ENCODE measurements around the gene CNTN4.
"Not testable (repeated sequence)": the region's sequence is repeated elsewhere in the genome, so short reads cannot be mapped to it uniquely, and the experiment has no call there.

Gene CNTN4

DNA sequence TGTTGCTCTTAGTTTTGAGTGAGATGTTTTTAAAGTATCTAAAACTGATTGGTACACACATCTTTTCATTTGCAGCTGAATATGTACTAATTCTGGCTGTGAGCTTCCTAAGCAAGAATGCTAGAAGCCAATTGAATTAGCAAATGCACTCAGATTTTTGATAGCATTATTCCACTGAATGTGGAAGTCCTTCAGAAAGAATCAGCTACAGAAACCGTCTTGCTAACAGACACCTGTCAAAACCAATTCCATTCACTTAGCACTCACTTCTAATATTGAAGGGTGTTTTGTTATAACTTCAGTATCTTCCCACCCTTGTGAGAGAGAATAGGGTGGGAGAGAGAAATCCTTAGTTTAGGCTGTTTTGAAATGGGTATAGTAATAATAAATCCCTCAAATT, 693.8 kb downstream of the CNTN4 start:
- no peak for DNase-seq (ENCODE audit: low read depth)

DNA sequence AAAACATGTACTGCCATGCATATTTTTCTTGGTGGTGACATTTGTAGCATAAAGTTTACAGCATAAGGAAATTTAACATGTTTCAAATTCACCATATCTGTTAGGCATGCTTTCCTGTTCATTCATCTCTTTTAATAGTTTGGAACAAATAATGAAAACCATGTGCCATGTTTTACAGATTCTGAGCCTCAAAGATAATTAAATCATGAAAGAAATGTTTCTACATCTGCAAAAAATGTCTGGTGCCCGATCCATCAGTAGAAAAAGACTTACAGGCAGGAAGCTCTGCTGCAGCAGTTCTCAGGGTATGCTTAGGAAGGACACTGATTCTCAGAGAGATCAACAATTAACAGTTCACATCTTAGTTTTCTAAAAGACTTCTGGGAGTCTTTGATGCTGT, 695.3 kb downstream of the CNTN4 start:
- DNase-seq (ENCODE audit: low read depth), result no peak

DNA sequence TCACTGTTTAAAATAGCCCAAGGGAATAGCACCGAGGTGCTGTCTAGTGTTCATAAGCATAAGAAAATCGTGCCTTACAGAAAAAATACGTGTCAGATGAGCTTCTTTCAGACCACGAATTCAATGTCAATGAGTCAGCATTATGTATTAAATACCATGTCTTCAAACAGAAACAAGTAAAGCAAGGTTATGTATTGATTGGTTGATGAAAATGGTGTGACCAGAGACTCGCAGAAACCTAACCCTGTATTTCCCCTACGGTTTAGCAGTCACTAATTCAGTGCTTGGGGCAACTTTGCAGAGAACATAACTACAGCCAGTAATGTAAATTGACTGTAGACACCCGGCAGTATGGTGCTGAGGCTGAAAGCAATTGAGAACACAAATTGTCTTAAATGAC, 703.8 kb downstream of the CNTN4 start:
- DNase-seq (ENCODE audit: low read depth), result no peak

DNA sequence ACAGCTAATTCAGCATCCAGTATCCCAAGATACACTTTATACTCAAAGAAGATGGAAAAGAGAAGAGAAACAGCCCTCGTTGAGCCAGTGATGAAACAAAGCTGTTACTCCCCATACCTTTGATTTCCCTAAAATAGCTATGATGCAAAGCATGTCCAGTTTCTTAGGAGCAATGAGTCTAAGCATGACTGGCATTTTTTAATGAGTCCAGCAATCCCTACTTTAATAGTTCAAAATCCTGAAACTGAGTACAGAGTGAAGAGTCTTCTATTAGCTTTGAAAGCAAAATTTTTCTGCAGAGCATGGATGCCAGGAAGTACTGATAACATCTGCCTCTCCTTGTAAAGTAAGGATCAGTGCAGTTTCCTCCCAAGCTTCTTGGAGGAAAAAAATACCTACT, 708.8 kb downstream of the CNTN4 start:
- no peak for DNase-seq (ENCODE audit: low read depth)

DNA sequence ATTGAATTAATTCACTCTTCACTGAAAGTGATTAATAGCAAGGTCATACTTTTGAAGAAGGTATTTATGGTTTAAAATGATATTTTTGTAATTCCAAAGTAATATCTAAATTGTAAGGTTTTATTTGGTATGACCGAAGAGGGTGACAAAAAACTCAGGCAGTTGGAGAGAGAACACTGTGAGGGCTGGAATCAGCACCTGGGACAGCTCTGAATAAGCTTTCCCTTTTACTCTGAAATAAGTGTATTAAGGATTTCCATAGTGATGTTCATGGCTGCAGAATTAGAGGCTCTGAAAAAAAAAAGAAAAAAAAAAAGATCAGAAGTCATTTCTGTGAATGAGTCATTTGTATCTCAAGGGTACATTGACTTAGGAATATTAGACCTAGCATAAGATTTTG, 712.1 kb downstream of the CNTN4 start:
- DNase-seq (ENCODE audit: low read depth), result no peak

DNA sequence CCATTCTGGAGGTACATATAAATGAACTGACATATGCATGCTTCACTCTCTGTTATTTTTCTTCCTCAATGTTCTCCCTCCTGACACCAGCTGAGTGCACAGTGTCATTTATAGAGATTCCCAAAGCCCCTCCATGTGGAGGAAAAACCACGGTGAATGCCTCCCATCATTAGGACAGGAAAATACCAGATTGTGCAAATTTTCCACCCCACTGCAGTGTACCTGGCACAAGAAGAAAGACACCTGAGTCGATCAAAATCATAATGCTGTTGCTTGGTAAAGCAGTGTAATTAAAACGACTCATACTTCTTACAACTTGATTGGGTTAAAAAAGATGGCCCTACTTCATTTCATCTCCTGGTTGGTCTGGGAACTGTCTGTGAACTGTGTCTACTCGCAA, 720.9 kb downstream of the CNTN4 start:
- no peak for DNase-seq (ENCODE audit: low read depth)

DNA sequence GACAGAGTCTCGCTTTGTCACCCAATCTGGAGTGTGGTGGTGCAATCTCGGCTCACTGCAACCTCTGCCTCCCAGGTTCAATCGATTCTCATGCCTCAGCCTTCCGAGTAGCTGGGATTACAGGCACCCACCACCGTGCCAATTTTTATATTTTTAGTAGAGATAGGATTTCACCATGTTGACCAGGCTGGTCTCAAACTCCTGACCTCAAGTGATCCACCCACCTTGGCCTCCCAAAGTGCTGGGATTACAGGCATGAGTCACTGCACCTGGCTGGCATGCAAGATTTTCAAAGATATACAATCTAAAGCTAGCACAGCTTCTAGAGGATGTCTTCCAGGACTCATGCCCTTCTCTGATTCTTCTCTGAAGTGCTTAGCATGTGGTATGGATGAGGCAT, 722.3 kb downstream of the CNTN4 start:
- not testable (repeated sequence) for DNase-seq (ENCODE audit: low read depth)

DNA sequence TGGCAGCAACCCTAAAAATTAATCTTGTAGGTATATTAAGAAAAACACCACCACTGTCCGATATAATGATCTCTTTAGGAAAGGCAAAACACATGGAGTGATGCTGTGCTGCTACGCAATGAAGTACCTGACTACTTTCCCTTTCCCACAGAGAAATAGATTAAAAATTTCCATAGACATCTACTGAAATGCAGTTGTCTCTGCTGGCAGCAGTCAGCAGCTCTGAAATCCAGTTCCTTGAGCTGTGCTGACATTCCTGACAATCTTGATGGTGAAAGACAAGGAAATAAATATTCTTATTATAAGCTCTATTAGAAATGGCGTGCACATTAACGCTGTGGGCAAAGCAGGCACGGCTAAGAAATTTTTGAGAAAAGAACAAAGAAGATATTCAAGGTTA, 723.9 kb downstream of the CNTN4 start:
- no peak for DNase-seq (ENCODE audit: low read depth)

DNA sequence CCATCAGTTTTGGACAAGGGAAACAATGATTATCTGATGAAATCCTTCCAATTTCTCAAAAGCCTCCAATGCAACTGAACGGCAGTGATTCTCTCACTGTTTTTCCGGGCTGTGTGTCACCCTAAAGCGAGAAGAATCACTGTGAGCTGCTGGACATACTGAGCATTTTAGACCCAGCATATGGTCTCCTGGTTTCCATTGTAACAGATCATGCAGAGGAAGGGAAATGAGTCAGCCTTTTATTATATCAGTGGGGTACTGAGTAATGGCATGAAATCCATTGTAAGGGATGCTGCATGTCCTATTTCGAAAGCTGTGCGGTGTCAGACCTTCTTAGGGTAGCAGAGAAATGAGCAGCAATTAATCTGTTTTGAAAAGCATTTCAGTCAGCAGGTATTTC, 724.4 kb downstream of the CNTN4 start:
- no peak for DNase-seq (ENCODE audit: low read depth)

DNA sequence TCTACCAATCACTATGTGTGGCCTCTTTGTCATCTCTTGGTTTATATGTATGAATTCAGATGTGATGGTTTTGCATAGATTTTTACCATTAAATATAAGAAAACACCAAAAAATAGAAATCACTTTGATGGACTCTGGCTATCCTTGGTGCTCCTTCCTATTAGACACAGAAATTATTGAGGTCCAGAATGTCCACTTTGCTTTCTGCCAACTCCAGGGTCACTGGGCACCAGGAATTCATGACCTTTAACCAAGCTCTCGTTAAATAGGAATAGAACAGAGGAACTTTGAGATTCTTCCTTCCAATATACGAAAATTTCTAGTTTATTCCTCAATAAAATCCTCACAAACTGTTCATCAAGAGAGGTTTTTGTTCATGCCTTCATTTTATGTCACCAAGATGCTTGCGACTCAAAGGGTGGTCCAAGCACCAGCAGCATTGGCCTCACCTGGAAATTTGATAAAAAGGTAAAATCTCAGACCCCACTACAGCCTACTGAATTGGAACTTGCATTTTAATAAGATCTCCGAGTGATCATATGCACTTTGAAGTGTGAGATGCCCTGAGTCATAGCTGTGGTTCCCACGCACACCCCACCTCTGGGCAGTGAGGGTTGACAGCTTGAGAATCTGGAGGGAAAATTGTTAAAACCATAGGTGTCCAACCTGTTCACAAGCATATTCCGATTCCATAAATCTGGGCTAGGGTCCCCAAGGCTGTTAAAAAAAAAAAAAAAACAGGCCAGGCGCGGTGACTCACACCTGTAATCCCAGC, 725.0 kb downstream of the CNTN4 start:
- DNase-seq (ENCODE audit: low read depth), result no peak

DNA sequence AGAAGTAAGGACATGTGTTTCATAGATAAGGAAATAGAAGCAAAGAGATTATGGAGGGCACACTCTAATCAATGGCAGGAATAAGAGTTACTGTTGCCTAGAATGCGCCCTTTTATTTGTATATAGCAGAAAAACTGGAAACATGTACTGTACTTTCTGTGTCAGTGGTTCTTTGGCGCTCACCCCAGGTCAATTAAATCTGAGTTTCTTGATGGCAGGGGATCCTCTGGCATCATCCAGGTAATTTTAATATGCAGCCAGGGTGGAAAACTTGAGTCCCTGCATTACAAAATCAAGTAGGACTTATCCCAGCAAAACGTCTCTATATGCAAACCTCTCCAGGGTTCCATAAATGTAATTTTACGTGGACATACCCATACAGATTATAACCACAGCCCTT, 727.4 kb downstream of the CNTN4 start:
- DNase-seq (ENCODE audit: low read depth), result no peak

DNA sequence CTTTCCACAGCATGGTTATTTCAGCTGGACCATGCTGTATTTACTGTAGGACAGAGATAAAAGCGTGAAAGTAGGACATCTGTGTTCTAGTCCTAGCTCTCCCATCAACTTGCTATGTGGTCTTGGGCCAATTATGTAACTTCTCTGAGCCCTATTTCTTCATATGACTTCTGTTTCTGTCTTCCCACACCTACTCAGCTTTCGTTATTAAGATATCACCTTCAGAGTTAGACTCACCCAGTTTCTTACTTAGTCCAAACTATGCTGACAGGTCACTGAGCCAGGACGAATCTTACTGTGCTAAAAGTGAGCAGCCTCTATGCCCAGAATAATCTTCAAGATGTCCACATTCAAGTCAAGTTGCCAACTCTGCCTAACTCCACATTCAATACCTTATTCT, 727.8 kb downstream of the CNTN4 start:
- DNase-seq (ENCODE audit: low read depth), result no peak

DNA sequence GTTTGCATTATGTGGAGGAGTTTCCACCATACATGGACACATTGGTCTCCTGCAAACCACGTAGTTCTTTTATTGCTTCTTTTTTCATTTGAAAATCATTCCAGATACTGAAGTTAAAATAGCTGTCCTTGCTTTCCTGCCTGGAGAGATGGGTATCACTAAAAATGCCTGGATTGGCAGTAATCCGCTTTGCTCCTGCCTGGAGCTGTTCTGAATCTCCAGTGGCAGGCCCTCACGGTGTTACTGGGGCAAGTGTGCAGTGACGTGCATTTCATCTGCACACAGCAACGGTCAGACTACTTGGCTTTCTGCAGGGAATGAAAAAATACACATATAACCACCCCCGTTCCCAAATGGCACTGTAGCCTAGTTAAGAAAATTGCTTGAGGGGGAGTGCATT, 738.6 kb downstream of the CNTN4 start:
- DNase-seq (ENCODE audit: low read depth), result no peak

DNA sequence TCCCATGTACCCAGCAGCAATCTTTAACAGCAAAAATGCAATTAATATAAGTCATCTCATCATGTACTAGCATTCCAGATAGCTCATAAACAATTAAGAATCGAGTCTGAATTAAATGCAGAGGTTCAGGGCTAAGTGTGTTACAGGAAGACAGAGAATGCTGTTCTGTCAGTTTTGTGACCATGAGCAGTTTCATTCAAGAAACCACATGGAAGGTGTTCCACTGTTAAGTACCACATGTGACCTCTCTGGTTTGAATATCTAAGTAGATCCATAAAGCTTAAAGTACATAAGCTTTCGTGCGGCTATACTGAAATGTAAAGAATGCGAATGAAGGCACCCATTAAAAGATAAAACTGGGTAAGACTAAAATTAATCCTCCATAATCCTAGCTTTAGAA, 739.2 kb downstream of the CNTN4 start:
- DNase-seq (ENCODE audit: low read depth), result no peak

DNA sequence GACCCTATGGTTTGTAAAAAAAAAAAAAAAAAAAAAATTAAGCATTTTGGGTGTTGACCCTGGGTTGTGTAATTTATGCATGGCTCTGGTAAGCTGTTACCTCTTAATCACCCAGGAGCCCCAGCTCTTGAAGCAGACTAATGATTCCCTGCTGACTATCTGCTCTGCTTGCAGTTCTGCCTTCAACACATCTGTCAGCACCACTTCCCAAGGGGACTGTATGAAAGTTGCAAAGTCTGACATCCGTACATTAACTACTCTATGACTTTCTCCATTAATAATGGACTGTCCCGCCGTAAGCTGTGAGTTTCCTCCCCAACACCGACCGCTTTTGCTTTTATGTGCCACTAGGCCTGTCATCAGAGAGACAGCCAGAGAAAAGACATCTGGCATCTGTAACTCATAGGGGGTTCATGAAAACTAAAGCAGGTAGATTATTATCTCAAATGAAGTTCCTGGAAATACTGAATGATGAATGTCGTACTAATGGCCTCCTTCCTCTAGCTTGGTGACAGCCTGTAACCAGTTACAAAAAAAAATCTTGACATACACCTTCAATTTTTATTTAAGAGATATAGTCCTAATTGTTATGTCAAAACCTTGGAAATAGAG, 740.0 kb downstream of the CNTN4 start:
- DNase-seq (ENCODE audit: low read depth), result no peak

DNA sequence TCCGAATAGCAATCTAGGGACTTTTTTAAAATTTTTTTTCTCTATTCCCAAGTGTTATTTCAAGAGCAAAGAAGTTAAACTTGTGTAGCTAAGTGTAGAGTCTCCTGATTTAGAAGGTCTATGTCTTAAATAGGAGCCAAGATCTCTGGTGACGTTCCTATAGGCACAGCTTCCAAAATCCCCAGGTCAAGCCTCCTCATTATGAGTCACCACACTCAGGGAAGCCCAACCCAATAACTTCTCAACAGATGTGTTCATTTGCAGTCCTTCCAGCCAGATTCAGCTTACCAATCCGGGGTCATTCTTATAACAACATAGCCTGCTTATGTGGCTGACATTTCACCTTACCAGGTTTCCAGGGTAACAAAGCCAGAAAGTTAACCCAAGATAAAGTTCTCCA, 741.2 kb downstream of the CNTN4 start:
- no peak for DNase-seq (ENCODE audit: low read depth)

DNA sequence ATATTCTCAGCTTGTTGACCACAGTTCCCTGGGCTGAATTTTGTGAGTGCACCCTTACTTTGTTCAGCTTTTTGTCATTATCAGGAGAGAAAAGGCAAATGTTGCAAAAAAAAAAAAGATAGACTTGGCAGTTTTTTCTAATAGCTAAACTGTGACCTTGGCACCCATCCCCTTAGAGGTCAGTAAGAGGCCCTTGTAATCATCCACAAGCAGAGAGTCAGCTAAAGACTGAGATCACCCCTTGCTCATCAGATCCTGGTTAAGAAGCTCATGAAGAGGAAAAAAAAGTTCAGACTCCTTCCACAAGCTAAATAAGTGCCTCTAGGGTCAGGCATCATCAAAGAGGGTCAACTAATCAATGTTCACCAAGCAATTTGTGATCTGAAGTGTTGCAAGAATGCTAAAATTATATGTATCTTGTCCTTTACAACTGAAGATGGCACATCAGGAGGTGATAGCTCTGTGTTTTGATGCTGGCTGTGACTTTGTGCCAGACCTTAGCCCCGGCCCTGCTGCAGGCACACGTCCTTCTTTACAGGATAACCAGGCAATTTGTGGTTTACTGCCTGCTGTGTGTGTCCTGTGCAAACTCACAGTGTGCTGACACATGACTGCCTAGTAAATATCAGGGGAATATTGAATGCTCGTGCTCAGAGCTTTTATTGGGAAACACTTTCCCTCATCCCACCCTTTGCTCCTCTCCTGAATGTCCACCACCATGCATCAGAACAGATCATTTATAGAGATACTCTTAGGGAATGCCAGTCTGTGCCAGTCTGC, 748.6 kb downstream of the CNTN4 start:
- DNase-seq (ENCODE audit: low read depth), result no peak

DNA sequence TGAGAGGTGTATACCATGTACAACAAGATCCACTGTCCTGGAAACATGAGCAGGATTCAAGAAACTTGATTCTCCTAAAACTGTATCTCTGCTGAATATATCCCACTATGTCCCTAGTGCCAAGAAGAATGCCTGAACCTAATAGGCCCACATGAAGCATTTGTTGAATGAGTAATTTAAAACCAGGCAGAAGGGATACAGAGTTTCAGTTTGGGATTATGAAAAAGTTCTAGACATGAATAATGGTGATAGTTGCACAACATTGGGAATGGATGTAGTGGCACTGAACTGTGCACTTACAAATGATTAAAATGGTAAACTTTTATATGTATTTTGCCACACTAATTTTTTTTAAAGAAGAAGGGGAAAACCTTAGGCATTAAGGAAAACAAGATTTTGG, 750.4 kb downstream of the CNTN4 start:
- DNase-seq (ENCODE audit: low read depth), result no peak

DNA sequence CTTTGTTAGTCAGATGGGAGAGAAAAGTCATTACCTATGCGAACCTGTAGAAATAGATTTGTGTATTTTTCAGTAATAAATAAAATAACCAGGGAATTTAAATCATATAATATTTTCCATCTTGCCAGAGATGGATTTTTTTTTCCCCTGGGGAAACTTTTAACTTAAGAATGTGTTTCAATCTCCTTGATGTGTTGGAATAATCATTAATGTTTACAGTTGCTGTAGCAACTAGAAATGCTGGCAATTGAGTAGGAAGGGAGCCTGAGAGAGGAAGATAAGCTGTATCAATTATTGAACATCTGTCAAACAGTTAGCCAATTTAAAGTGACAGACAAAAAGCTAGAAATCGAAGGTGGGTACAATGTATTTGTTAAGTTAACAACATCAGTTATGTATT, 752.0 kb downstream of the CNTN4 start:
- no peak for DNase-seq (ENCODE audit: low read depth)

DNA sequence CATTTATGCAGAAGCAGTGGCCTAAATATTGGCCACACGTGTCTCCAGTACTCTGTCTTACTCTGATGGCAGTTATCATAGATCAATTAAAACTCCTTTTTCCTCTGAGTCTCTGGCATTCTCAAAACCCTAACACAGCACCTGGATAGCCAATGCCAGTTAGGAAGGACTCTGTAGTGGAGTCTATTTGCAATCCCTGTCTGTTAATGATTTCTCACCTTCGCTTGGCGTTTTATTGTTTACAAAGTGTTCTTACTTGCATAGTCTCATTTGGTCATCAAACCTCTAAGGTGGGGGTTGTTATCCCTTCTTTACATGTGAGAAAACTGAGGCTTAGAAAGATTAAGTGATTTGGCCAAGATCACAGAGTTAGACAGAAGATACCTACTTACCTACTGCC, 752.7 kb downstream of the CNTN4 start:
- no peak for DNase-seq (ENCODE audit: low read depth)

DNA sequence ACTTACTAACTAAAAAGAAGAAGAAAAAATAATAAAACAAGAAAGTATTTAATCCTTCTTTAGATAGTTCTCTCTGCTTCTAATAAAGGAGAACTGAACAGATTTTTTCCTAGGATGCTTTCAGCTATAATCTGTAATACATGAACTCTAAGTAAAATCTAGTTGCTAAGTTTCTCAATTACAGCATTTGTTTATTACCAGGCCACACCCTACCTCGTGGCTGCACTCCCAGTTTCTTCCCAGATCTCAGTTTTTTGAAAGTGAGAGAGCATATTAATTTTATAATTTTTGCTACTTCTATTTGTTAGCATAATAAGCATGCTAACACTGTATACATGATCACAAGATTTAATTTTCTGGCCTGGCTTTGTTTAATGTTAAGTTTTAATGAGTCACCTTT, 753.2 kb downstream of the CNTN4 start:
- no peak for DNase-seq (ENCODE audit: low read depth)

DNA sequence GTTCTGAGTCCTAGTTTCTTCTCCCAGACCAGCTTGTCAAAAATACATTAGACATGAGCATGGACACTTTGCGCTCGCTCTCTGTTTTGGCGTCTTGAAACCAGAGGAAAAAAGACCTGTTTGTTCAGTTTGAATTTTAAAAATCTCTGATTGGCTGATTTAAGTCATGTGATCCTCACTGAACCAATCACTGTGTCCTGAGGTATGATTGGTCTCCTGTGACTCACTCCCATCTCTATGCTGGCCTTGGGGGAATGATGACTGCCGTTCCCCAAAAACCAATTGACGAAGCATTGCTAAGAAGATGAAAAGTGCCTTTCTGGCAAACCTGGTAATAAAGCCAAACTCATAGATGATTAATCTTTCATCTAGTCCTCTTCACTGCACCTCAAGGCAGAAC, 755.0 kb downstream of the CNTN4 start:
- DNase-seq (ENCODE audit: low read depth), result no peak

Data from stimulated activated CD8-positive, alpha-beta memory T cell treated with anti-CD3 and anti-CD28 coated beads, Interleukin-12 subunit alpha, Interleukin-12 subunit beta, amount 100 ng/mL, for 1 hour (primary cell).